HEK293 (cell line): ENCODE results near the gene NTSR2.

Experiments
- CTCF ChIA-PET: fragments of 350-600 bp; formaldehyde crosslinking; extraction: SDS; loops from one replicate; lab custom pipeline; 2021; ENCODE audit warnings: antibody characterized with exemption; lab: Yijun Ruan, JAX
- POLR2A ChIA-PET: fragments of 300-600 bp; formaldehyde crosslinking; extraction: SDS; loops from one replicate; lab custom pipeline; 2020; ENCODE audit warnings: antibody characterized with exemption, inconsistent platforms; lab: Yijun Ruan, JAX
- H3K27ac ChIP-seq: fragments of 200-500 bp; sonication (Bioruptor generic); 2 replicates; pipeline ENCODE4 v1.5.1; 2014; ENCODE audit warnings: low read depth, low read length, control low read depth, inconsistent platforms; ENCODE audit errors: extremely low read depth
- H3K36me3 ChIP-seq, 2 experiments: fragments of 200-500 bp in 1 of 2; sonication (Bioruptor generic) in 1 of 2; 1 replicate in 1 of 2; 2 replicates in 1 of 2; pipeline ENCODE4 v1.5.1; 2014 to 2017; ENCODE audit warnings: inconsistent platforms in 2 of 2, low read length in 2 of 2; ENCODE audit not compliant: control insufficient read depth in 2 of 2, insufficient read depth in 1 of 2
- H3K4me1 ChIP-seq: fragments of 200-500 bp; sonication (Bioruptor generic); 2 replicates; pipeline ENCODE4 v1.5.1; 2014; ENCODE audit warnings: mild to moderate bottlenecking, low read length, inconsistent platforms; ENCODE audit not compliant: control insufficient read depth, insufficient read depth
- H3K4me3 ChIP-seq: 2 replicates; pipeline ENCODE4 v1.5.1; 2011; ENCODE audit warnings: low read depth, mild to moderate bottlenecking, control low read depth, low read length, moderate library complexity
- H3K9me3 ChIP-seq: fragments of 200-500 bp; sonication (Bioruptor generic); 2 replicates; pipeline ENCODE4 v1.5.1; 2014; ENCODE audit warnings: low read depth, low read length, inconsistent platforms; ENCODE audit not compliant: control insufficient read depth, insufficient read depth
- AEBP2 ChIP-seq: fragments of 450-650 bp; formaldehyde crosslinking; IDR thresholded peaks from 2 replicates; pipeline ENCODE4 v1.5.1; 2016; ENCODE audit warnings: missing biosample characterization, missing genetic modification characterization, borderline replicate concordance
- HOXD13 ChIP-seq: sonication (generic); formaldehyde crosslinking; IDR thresholded peaks from 2 replicates; pipeline ENCODE4 v1.8.0; 2022; ENCODE audit warnings: missing genetic modification reagents, borderline replicate concordance
- OVOL3 ChIP-seq: fragments of 450-650 bp; formaldehyde crosslinking; IDR thresholded peaks from 2 replicates; pipeline ENCODE4 v1.5.1; 2016; ENCODE audit warnings: missing biosample characterization, missing genetic modification characterization
- REPIN1 ChIP-seq: fragments of 450-650 bp; formaldehyde crosslinking; IDR thresholded peaks from 2 replicates; pipeline ENCODE4 v1.5.1; 2017; ENCODE audit warnings: missing biosample characterization, missing genetic modification characterization, low read depth
- REST ChIP-seq: fragments of 450-650 bp; formaldehyde crosslinking; IDR thresholded peaks from 2 replicates; pipeline ENCODE4 v1.5.1; 2016; ENCODE audit warnings: missing biosample characterization, missing genetic modification characterization
- TCF7L2 ChIP-seq: IDR thresholded peaks from 2 replicates; pipeline ENCODE4 v1.6.1; 2011; ENCODE audit warnings: low read depth, mild to moderate bottlenecking, inconsistent platforms, low read length, moderate library complexity, borderline replicate concordance
- ZBTB1 ChIP-seq: fragments of 450-650 bp; formaldehyde crosslinking; IDR thresholded peaks from 2 replicates; pipeline ENCODE4 v1.5.1; 2016; ENCODE audit warnings: missing biosample characterization, missing genetic modification characterization
- ZBTB20 ChIP-seq: fragments of 450-650 bp; formaldehyde crosslinking; IDR thresholded peaks from 2 replicates; pipeline ENCODE4 v1.5.1; 2016; ENCODE audit warnings: missing biosample characterization, missing genetic modification characterization
- ZEB2 ChIP-seq: fragments of 450-650 bp; formaldehyde crosslinking; IDR thresholded peaks from 2 replicates; pipeline ENCODE4 v1.5.1; 2016; ENCODE audit warnings: missing biosample characterization, missing genetic modification characterization
- ZNF114 ChIP-seq: fragments of 450-650 bp; formaldehyde crosslinking; IDR thresholded peaks from 2 replicates; pipeline ENCODE4 v1.5.0; 2017; ENCODE audit warnings: missing biosample characterization, missing genetic modification characterization
- ZNF174 ChIP-seq: fragments of 450-650 bp; formaldehyde crosslinking; IDR thresholded peaks from 2 replicates; pipeline ENCODE4 v1.5.0; 2017; ENCODE audit warnings: missing biosample characterization, mild to moderate bottlenecking, missing genetic modification characterization
- ZNF239 ChIP-seq: fragments of 450-650 bp; formaldehyde crosslinking; IDR thresholded peaks from 2 replicates; pipeline ENCODE4 v1.5.1; 2016; ENCODE audit warnings: missing biosample characterization, missing genetic modification characterization
- ZNF280C ChIP-seq: fragments of 450-650 bp; formaldehyde crosslinking; IDR thresholded peaks from 2 replicates; pipeline ENCODE4 v1.5.1; 2016; ENCODE audit warnings: missing biosample characterization, missing genetic modification characterization
- ZNF302 ChIP-seq: fragments of 450-650 bp; formaldehyde crosslinking; IDR thresholded peaks from 2 replicates; pipeline ENCODE4 v1.5.1; 2016; ENCODE audit warnings: missing biosample characterization, missing genetic modification characterization, low read depth
- ZNF311 ChIP-seq: fragments of 450-650 bp; formaldehyde crosslinking; IDR thresholded peaks from 2 replicates; pipeline ENCODE4 v1.5.1; 2017; ENCODE audit warnings: missing biosample characterization, missing genetic modification characterization, borderline replicate concordance
- ZNF350 ChIP-seq: fragments of 450-650 bp; formaldehyde crosslinking; IDR thresholded peaks from 2 replicates; pipeline ENCODE4 v1.5.0; 2017; ENCODE audit warnings: missing biosample characterization, mild to moderate bottlenecking, missing genetic modification characterization
- ZNF416 ChIP-seq: fragments of 450-650 bp; formaldehyde crosslinking; IDR thresholded peaks from 2 replicates; pipeline ENCODE4 v1.5.1; 2016; ENCODE audit warnings: missing biosample characterization, missing genetic modification characterization
- ZNF426 ChIP-seq: fragments of 450-650 bp; formaldehyde crosslinking; IDR thresholded peaks from 2 replicates; pipeline ENCODE4 v1.5.1; 2017; ENCODE audit warnings: missing biosample characterization, missing genetic modification characterization, mild to moderate bottlenecking, inconsistent platforms, moderate library complexity
- ZNF521 ChIP-seq: fragments of 450-650 bp; formaldehyde crosslinking; IDR thresholded peaks from 2 replicates; pipeline ENCODE4 v1.5.1; 2017; ENCODE audit warnings: missing biosample characterization, mild to moderate bottlenecking, missing genetic modification characterization
- ZNF544 ChIP-seq: fragments of 450-650 bp; formaldehyde crosslinking; IDR thresholded peaks from 2 replicates; pipeline ENCODE4 v1.5.0; 2017; ENCODE audit warnings: missing biosample characterization, missing genetic modification characterization
- ZNF585B ChIP-seq: fragments of 450-650 bp; formaldehyde crosslinking; IDR thresholded peaks from 2 replicates; pipeline ENCODE4 v1.5.1; 2016; ENCODE audit warnings: missing biosample characterization, missing genetic modification characterization
- ZNF600 ChIP-seq: fragments of 450-650 bp; formaldehyde crosslinking; IDR thresholded peaks from 2 replicates; pipeline ENCODE4 v1.5.1; 2016; ENCODE audit warnings: missing biosample characterization, missing genetic modification characterization
- ZNF626 ChIP-seq: fragments of 450-650 bp; sonication (Bioruptor Pico); formaldehyde crosslinking; IDR thresholded peaks from 2 replicates; pipeline ENCODE4 v1.5.1; 2018; ENCODE audit warnings: missing biosample characterization, missing genetic modification characterization, inconsistent platforms
- ZNF677 ChIP-seq: fragments of 450-650 bp; IDR thresholded peaks from 2 replicates; pipeline ENCODE4 v1.5.0; 2018; ENCODE audit warnings: missing biosample characterization, mild to moderate bottlenecking, missing genetic modification characterization, moderate library complexity
- ZNF704 ChIP-seq: fragments of 450-650 bp; formaldehyde crosslinking; IDR thresholded peaks from 2 replicates; pipeline ENCODE4 v1.5.1; 2016; ENCODE audit warnings: missing biosample characterization, missing genetic modification characterization
- ZNF777 ChIP-seq: fragments of 450-650 bp; formaldehyde crosslinking; IDR thresholded peaks from 2 replicates; pipeline ENCODE4 v1.5.1; 2017; ENCODE audit warnings: missing biosample characterization, missing genetic modification characterization, borderline replicate concordance
- ZNF785 ChIP-seq: fragments of 450-650 bp; formaldehyde crosslinking; IDR thresholded peaks from 2 replicates; pipeline ENCODE4 v1.5.1; 2016; ENCODE audit warnings: missing biosample characterization, missing genetic modification characterization
- ZSCAN16 ChIP-seq: fragments of 450-650 bp; formaldehyde crosslinking; IDR thresholded peaks from 2 replicates; pipeline ENCODE4 v1.5.1; 2016; ENCODE audit warnings: missing biosample characterization, missing genetic modification characterization
- ZSCAN23 ChIP-seq: fragments of 450-650 bp; formaldehyde crosslinking; IDR thresholded peaks from 2 replicates; pipeline ENCODE4 v1.5.1; 2016; ENCODE audit warnings: missing biosample characterization, missing genetic modification characterization

The NTSR2 gene

GRCh38 chr2:11630855-11631254, 39.1 kb downstream of the NTSR2 start:
- POLR2A ChIA-PET = no interaction called here
- CTCF ChIA-PET = no interaction called here
- Histone ChIP-seq H3K27ac (no peak overlapping the region), H3K36me3 (peaks cover 0 to 3% of the 10 kb centered on the region in 2 experiments; a peak in 1 of 3 replicates), H3K4me1 (no peaks in the 10 kb centered on the region), H3K4me3 (no peak overlapping the region), H3K9me3 (no peaks in the 10 kb centered on the region; the same call in 1 of the 2 replicates)
- TF ChIP-seq ZNF174 (no peak), ZEB2 (no peak), AEBP2 (tag by site-specific recombination) (no peak), ZNF280C (tag by site-specific recombination) (no peak), ZNF777 (no peak), ZSCAN23 (tag by site-specific recombination) (no peak), ZNF416 (no peak), ZNF704 (tag by site-specific recombination) (no peak), ZNF544 (tag by site-specific recombination) (no peak), ZNF585B (tag by site-specific recombination) (no peak), ZNF785 (tag by site-specific recombination) (no peak), ZNF600 (tag by site-specific recombination) (no peak), ZNF239 (tag by site-specific recombination) (no peak), ZNF677 (no peak), ZBTB1 (tag by site-specific recombination) (no peak), ZNF426 (no peak), ZNF521 (tag by site-specific recombination) (no peak), ZNF626 (no peak), ZNF302 (tag by site-specific recombination) (no peak), TCF7L2 (no peak)
- TF ChIP-seq, all 188 proteins: peak for 0

GRCh38 chr2:11629851-11630250, 40.1 kb downstream of the NTSR2 start:
- Histone ChIP-seq H3K27ac (no peak overlapping the region), H3K9me3 (no peaks in the 10 kb centered on the region; the same call in 1 of the 2 replicates), H3K36me3 (peaks cover 0 to 3% of the 10 kb centered on the region in 2 experiments; a peak in 1 of 3 replicates), H3K4me1 (no peaks in the 10 kb centered on the region), H3K4me3 (no peak overlapping the region)
- ChIA-PET CTCF (no interaction called here), POLR2A (no interaction called here)
- no peak for TF ChIP-seq ZNF350 (tag by site-specific recombination)
- no peak for TF ChIP-seq ZSCAN16 (tag by site-specific recombination)
- no peak for TF ChIP-seq HOXD13 (CRISPR knock-in tag)
- no peak for TF ChIP-seq ZNF311 (tag by site-specific recombination)
- no peak for TF ChIP-seq ZBTB20 (tag by site-specific recombination)
- no peak for TF ChIP-seq REST (tag by site-specific recombination)
- no peak for TF ChIP-seq OVOL3 (tag by site-specific recombination)
- TF ChIP-seq REPIN1 (tag by site-specific recombination) = no peak
- TF ChIP-seq ZNF114 (tag by site-specific recombination) = no peak
